Chondrocyte (in vitro differentiated cells): Measurements from ENCODE around the gene CYBC1. TPM values are rescaled to one million over a fixed set of nuclear protein-coding genes. Genes with fewer than 3 reads are reported as not detected.
A peak's percentile ranks its signal among the peaks of the same experiment; 100 is the strongest.

ENCODE experiments used
- DNase-seq: peaks from one replicate; pipeline ENCODE4 v3.0.0; 2021; ENCODE audit warnings: mixed read lengths, low spot score
- H3K27ac Mint-ChIP-seq: one replicate; pipeline ENCODE4 v1.8.0; 2021; ENCODE audit warnings: mild to moderate bottlenecking, moderate library complexity, mixed read lengths; ENCODE audit not compliant: unreplicated experiment
- H3K27me3 Mint-ChIP-seq: 2 replicates; pipeline ENCODE4 v1.8.0; 2021; ENCODE audit warnings: low read depth, mixed read lengths
- H3K36me3 Mint-ChIP-seq: 2 replicates; pipeline ENCODE4 v1.8.0; 2021; ENCODE audit warnings: low read depth, mixed read lengths
- H3K4me1 Mint-ChIP-seq: 2 replicates; pipeline ENCODE4 v1.8.0; 2021; ENCODE audit warnings: low read depth, mild to moderate bottlenecking, mixed read lengths
- H3K4me3 Mint-ChIP-seq: one replicate; pipeline ENCODE4 v1.8.0; 2021; ENCODE audit warnings: mild to moderate bottlenecking, moderate library complexity, mixed read lengths; ENCODE audit not compliant: unreplicated experiment
- H3K9me3 Mint-ChIP-seq: 2 replicates; pipeline ENCODE4 v1.8.0; 2021; ENCODE audit warnings: low read depth, mixed read lengths
- total RNA-seq: library from RNA; stranded (reverse); gene quantifications from 3 replicates; pipeline ENCODE4 v1.2.1, GENCODE V29; 2021
- TF ChIP-seq, protein P1 (sequence below): fragments of 200-600 bp; sonication (generic); IDR thresholded peaks from 2 replicates; pipeline ENCODE4 v1.5.0; 2021; ENCODE audit warnings: antibody characterized with exemption, mild to moderate bottlenecking, moderate library complexity

The CYBC1 gene
- total RNA-seq, 1 donor from 2014 or later = 53.0 TPM

DNA sequence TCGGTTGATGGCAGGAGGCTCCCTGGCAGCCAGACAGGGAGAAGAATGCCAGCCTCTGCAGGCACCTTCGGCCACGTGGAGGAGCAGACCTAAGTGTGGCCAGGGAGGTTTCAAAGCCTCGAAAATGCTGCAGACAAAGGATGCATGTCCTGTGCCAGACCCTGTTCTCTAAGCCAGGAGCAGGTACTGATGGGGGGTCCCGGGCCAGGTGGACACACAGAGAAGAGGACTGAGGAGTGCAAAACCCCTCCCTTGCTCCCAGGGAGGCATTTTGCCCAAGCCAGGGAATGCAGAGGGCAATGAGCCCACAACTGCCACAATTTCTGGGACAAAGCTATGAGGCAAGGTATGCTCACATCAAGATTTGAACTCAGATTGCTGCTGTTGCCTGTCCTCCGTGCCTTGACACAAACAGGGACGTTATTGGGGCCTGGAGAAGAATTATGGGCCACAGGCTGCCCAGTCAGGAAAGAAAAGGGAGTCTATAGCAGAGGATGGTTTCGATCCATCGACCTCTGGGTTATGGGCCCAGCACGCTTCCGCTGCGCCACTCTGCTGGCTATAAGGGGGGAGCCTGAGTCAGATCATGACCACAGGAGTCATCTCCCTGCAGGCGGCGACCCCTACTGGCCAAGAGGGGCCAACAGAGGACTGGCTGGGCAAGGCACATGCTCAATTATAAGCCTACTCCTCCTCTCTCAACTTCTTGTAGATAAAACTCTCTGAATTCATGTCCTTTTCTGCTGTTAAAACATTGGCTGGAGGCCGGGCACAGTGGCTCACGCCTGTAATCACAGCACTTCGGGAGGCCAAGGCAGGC, 43.9 kb upstream of the CYBC1 start:
- Mint-ChIP-seq H3K27ac (peak overlapping the region; percentile 85), H3K4me1 (peaks cover 32% of the 10 kb centered on the region), H3K4me3 (peak overlapping the region; percentile 46), H3K36me3 (no peaks in the 10 kb centered on the region), H3K27me3 (no peaks in the 10 kb centered on the region), H3K9me3 (no peaks in the 10 kb centered on the region)
- DNase-seq = no peak
- TF ChIP-seq, protein P1, sequence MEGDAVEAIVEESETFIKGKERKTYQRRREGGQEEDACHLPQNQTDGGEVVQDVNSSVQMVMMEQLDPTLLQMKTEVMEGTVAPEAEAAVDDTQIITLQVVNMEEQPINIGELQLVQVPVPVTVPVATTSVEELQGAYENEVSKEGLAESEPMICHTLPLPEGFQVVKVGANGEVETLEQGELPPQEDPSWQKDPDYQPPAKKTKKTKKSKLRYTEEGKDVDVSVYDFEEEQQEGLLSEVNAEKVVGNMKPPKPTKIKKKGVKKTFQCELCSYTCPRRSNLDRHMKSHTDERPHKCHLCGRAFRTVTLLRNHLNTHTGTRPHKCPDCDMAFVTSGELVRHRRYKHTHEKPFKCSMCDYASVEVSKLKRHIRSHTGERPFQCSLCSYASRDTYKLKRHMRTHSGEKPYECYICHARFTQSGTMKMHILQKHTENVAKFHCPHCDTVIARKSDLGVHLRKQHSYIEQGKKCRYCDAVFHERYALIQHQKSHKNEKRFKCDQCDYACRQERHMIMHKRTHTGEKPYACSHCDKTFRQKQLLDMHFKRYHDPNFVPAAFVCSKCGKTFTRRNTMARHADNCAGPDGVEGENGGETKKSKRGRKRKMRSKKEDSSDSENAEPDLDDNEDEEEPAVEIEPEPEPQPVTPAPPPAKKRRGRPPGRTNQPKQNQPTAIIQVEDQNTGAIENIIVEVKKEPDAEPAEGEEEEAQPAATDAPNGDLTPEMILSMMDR = peak; percentile 91

DNA sequence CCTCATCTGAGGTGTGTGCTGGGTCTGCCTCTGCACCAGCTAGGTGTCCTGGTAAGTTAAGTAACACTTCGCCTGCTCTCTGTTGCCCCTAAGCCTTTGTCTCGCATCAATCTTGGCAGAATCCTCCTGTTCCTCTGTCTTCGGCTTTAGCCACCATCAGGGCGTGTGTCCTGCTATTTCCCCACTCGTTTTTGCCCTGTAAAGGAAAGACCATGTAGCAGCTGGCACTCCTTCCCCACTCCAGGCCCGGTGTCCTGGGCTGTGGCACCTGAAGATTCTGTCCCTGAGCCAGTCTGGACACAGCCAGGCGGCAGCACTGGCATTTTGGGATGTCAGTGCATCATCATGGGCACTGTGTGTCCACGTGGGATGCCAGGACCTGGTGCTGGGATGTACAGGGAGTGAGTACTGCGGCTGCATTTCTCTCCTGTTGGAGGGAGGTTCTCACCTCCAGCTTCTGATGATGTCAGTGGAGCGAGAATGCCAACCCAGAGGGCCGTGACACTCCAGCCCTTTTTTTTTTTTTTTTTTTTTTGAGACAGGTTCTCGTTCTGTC, 42.8 kb upstream of the CYBC1 start:
- TF ChIP-seq, protein P1 = no peak
- no peak overlapping the region for H3K4me3 Mint-ChIP-seq

DNA sequence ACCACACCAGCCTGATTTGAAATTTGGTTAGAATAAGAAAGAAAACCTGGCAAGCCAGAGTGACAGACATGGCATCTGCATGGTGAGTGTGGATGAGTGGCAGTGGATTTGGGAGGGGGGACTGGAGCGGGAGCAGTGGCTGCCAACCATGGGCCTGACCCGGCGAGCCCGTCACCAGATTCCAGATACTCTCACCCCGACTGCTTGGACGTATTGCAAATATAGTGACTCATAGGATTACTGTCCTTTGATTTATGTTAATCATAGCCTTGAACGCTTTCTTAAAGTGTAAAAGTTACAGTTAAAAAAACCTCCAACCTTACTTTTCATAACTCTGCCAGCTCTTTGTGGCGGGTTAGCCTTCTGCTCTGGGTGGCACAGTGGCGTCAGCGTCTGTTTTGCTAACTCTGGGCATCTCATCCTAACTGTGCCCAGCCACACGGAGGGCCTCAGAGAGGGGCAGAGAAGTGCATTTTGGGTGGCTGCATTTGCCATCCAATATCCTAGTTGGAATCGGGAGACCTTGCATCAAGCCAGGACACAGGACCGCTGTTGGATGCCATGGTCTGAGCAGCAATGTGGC, 42.2 kb upstream of the CYBC1 start:
- Mint-ChIP-seq H3K4me1 (peaks cover 27% of the 10 kb centered on the region), H3K4me3 (no peak overlapping the region), H3K9me3 (no peaks in the 10 kb centered on the region), H3K27me3 (no peaks in the 10 kb centered on the region), H3K27ac (peak overlapping the region; percentile 84), H3K36me3 (peaks cover 9% of the 10 kb centered on the region)
- TF ChIP-seq, protein P1 = no peak
- DNase-seq = no peak

More for the DNA sequence above, 42.8 kb upstream of the CYBC1 start:
- Mint-ChIP-seq H3K9me3 (no peaks in the 10 kb centered on the region), H3K36me3 (peaks cover 6% of the 10 kb centered on the region), H3K4me1 (peaks cover 32% of the 10 kb centered on the region), H3K27ac (peak overlapping the region; percentile 84), H3K27me3 (no peaks in the 10 kb centered on the region)
- no peak for DNase-seq

DNA sequence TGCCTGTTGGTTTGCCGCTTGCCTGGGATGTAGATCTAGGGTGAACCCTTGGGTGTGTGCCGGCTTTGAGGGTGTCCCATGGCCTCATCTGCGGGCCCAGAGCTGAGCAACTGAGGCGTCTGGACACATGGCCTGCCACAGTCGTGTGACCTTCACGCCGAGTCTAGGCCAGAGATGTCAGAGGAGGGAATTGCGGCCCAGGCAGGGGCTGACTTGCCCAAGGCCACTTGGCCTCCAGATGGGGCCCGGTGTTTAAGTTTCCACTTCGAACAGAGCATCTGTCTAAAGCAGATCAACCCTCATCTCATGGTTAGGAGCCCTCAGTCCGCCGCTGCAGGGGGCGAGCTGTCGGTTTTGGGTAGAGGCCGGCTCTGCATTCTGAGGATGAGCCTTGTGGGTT, 41.0 kb upstream of the CYBC1 start:
- peaks cover 21% of the 10 kb centered on the region for H3K4me1 Mint-ChIP-seq
- no peak overlapping the region for H3K4me3 Mint-ChIP-seq
- peaks cover 12% of the 10 kb centered on the region for H3K36me3 Mint-ChIP-seq
- no peak for DNase-seq
- H3K27ac Mint-ChIP-seq = no peak overlapping the region
- no peaks in the 10 kb centered on the region for H3K9me3 Mint-ChIP-seq
- TF ChIP-seq, protein P1 = no peak
- no peaks in the 10 kb centered on the region for H3K27me3 Mint-ChIP-seq

DNA sequence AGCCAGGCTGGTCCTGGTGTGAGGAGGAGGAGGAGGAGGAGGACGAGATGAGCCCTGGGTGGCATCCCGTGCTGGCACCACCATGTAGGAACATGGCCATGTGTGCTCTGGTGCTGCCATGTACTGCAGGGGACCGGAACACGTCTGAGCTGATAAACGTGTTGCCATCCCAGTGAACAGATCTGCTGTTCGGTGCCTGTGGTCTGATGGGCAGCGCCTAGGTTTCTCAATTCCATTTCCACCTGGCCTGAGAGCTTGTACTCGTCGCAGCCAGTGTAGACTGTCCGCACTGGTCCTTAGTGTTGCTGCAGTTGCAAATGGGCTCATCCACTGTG, 40.6 kb upstream of the CYBC1 start:
- H3K4me1 Mint-ChIP-seq = peaks cover 21% of the 10 kb centered on the region
- H3K27me3 Mint-ChIP-seq = no peaks in the 10 kb centered on the region
- peaks cover 16% of the 10 kb centered on the region for H3K36me3 Mint-ChIP-seq
- no peak for DNase-seq
- no peaks in the 10 kb centered on the region for H3K9me3 Mint-ChIP-seq
- TF ChIP-seq, protein P1 = no peak
- no peak overlapping the region for H3K4me3 Mint-ChIP-seq
- no peak overlapping the region for H3K27ac Mint-ChIP-seq
